ENCODE data around the gene DLGAP3.

Gene DLGAP3

DNA sequence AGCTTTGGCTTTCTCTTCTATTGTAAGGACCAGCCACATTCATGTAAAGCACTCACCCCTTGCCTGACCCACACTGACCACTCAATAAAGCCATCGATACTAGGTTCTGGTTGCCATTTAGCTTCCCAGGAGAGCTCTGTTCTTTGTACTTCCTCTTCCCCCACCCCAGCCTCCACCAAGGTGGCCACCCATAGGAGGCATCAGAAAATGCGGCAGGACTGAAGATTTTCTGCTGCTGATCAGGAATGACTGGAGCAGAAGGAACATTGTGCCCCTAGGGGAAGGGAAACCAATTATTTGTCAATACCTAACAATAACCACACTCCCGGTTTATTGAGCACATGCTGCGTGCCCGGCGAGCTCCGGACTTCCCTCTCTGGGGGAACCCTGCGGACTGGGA, 64.7 kb downstream of the DLGAP3 start:
- DNase-seq: no peak

DNA sequence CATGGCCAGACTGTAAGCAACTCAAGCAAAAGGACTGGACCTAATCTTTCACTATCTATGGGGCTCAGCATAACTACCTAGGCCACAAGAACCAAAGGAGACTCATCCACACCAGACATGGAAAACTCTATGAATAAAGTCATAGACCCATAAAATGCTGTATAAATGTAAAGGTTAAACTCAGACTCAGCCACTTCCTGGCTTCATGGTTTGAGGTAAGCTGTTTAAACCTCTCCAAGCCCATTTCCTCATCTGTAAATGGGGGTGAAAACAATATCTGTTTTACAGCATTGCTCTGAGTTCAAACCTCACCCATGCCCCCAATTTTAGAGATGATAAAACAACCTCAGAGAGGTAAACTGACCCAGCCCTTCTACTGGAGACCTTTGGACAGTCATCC, 65.9 kb downstream of the DLGAP3 start:
- DNase-seq: peak; percentile 26

DNA sequence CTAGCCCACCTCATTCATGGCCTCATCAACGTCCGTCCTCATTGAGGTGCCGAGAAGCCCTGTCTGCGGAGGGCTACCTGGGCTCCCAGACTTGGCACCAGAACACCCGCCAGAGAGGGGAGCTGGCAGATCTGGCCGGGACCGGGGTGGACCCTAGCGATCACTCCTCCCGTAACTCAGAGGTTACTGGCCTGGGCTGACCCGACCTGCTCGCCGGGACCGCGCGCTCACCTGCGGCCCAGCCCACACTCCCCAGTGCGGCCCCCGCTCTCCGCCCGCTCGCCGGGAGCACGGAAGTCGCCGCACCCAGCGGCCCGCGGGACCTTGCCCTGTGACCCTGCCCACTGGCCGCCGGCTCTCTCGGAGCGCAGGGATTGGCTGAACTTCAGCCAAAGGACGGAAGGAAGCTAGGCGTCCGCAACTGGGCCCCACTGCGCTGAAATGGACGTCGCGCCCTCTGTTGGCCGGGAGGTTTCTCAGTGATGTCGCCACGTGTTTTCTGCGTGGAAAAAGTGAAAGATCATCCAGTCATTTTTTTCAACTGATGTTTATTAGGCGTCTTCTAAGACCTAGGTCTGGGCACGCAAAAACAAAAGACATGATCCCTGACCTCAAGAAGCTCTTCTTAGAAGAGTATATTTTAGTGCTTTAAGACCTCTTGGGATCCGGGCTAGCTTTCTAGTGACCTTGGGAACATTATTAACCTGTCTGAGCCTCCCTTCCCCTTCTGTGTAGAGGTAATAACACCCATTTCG, 69.8 kb downstream of the DLGAP3 start, which contains the start of gene SMIM12:
Gene SMIM12, minus strand, starts transcription at position 304 of the 755 bp plus-strand sequence. CDS start 3,772 bp downstream, outside the sequence.
- peak; percentile 94 for DNase-seq

DNA sequence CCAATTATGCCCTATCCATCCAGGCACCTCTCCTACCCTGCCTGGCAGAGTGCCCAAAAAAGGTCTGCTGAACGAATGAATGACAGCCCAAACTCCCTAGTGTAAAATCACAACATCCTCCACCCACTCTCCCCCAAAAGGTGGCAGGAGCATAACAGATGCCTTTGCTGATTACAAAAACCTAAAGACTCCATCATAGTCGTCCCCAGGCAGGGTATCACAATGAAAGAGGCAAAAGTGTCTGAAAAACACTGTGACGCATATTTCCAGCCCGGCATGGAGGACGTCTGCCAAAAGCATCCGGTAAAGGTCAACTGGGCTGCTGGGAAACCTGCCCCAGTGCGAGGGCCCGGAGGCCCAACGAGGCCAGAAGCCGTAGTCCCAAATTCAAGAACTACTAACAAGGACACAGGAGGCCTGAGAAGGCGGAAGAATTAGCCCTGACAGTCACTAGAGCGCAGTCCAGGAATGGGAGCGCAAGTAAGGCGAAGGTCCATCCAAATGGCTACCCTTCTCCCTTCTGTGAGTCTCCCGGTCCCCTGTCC, 70.5 kb downstream of the DLGAP3 start:
- peak; percentile 30 for DNase-seq

DNA sequence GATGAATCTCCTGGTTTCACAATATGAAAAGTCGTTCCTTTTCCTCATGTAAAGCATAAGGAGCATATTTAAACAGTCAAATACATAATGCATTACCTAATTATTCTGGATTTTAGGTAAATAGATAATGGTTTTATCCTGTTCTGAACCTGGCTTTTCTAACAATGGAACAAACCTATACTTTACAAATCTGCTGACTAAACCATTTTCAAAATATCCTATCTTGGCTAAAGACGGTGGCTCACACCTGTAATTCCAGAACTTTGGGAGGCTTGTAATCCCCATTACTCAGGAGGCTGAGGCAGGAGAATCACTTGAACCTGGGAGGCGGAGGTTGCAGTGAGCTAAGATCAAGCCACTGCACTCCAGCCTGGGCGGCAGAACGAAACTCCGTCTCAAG, 72.8 kb downstream of the DLGAP3 start:
- DNase-seq: no peak

DNA sequence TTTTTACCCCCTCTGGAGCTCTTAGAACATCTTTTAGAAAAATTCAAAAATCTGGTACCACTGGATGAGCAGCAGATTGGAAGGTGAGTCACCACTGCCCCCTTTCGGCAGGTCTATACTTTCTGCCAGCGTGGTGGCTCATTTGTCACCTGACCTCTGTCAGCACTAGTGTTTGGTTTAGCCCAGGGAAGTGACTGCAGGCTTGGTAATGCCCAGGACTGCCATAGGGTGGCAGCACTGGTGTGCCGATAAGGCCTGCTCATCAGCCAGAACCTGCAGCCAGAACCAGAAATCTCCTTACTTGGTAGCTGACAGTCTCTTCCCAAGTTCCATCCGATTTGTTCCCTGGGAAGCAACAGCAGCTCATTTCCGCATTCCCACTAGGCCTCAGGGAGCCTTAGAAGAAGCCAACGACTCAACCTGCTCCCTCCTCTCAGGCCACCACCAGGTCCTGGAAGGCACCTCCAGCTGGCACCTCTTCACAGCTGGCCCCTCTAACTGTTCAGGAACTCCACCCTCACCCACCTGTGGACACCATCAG, 76.7 kb downstream of the DLGAP3 start:
- DNase-seq: peak; percentile 91

DNA sequence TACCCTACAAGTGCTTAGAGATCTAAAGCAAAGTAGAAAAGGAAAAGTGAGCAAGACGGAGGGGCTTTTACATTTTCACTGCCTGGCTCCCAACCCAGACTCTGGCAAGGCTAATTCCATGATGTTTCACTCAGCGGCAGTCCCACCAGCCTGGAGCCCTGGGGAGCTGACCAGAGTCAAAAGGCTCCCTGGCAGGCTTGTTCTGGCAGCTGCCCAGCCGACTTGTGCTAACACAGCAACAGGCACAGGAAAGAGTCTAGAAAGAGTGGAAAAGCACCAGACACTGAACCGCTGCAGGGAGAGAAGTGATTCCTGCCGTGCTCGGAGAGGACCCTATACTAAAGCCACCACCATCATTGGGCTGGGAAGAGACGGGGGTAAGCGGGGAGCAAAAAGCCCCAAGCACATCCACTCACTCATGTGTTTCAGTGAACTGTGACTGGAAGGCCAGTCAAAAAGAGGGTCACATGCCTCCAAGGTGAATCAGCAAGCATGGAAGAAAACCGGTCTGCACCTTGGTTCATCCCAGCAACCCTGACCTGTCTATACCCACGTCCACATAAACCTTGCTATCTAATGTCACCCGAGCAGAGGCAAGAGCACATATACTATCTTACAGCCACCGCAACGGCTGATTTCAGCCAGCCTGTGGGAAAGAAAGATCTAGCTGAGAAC, 77.9 kb downstream of the DLGAP3 start:
- DNase-seq: no peak

DNA sequence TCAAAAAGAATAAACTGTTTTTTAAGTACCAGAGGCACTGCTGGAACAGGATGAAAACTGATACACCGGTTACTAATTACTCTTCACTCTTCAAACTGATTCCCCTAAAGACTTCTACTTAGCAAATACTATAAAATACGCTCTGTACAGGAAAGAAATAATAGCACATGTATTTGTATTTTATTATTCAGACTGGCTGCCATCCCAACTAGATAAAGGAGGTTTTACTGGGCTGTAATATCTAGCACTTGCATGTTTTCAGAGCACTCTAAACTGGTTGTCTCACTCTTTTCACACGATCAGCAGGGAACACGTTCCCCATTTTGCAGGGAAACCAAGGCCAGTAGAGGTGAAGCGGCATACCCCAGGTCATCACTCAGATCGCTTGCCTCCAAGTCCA, 79.1 kb downstream of the DLGAP3 start:
- no peak for DNase-seq

DNA sequence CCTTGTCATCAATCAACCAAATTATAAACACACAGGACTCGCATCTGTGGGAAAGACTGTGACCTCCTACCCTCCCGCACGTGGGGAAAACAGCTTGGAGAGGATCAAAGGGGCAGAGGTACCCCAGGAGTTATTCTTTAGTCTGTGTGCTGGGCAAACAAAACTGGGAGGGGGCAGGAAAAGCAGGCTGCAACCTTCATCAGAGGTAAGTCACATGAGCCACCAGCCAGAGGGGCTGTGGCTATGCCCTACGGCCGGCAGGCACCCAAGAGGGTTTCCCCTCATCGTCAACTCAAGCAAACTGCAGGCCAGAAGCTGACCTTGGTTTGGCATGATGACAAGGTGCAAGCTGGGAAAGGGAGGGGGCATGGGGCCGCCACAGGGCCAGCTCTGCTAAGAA, 82.4 kb downstream of the DLGAP3 start:
- no peak for DNase-seq

DNA sequence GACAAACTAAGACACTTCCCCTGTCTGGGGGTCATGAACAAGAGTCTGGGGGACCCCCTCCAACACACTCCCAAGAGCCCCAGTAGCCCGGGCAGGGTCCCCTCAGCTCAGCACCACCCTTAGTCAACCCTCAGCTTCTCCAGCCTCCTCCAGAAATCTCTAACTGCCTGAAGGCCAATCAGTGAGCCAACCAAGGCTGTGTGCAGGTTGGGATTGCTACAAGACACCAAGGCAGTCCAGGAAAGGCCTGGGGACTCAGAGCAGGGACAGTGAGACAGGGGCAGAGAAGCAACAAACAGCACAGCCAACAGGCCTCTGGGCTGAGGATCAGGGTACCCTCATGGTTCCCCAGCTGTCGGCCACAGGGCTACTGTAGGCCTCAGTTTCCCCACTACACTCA, 83.2 kb downstream of the DLGAP3 start:
- no peak for DNase-seq

DNA sequence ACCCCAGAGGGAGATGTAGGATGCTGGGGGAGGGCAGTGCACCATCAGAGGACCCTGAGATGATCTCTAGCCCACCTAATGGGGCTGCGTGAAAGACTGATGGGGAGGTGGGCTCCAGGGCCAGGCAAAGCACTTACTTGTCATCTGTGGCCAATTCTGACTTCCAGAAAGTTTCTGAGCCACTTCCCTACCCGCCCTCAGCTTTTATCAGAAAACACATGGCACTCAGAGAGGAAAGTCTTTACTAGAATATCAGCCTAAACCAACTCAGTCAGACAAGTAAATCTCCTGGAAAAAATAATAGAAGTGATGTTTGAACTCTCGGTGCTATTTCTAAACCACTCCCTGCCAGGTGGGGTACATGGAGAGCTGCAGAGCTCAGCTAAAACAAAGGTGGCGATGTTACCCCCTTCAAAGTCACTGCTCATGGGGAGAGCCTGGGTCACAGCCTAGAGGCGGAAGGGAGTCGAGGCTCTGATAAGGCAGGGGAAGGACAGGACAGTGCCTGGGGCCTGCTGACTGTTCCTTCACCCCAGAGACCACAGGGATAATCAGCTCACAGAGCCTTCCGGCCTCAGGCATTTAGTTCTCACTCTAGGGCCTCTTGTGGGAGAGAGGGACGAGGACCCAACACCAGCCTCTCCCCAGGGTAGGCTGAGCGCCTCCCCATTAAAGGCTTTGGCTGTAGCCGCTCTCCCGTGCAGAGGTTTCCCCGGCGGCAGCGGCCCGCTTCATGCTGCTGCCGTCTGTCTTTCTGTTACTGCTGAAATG, 84.1 kb downstream of the DLGAP3 start:
- no peak for DNase-seq

DNA sequence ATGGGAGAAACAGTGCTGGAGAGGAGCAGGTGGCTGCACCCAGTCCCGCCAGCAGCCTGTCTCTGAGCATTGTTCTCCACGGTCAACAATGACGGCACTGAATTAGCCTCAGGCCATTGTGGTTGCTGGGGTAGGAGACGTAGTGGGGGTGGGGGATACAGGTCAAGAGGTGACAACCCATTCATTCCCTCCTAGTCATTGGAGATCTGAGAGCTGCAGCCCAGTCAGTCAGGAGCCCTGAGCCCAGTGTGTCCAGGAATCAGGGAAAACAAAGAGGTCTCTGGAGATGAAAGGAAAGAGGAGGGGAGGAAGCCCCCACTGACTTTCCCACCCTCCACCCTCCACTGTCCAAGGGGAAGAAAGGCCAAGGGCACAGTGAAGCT, 85.2 kb downstream of the DLGAP3 start:
- no peak for DNase-seq

DNA sequence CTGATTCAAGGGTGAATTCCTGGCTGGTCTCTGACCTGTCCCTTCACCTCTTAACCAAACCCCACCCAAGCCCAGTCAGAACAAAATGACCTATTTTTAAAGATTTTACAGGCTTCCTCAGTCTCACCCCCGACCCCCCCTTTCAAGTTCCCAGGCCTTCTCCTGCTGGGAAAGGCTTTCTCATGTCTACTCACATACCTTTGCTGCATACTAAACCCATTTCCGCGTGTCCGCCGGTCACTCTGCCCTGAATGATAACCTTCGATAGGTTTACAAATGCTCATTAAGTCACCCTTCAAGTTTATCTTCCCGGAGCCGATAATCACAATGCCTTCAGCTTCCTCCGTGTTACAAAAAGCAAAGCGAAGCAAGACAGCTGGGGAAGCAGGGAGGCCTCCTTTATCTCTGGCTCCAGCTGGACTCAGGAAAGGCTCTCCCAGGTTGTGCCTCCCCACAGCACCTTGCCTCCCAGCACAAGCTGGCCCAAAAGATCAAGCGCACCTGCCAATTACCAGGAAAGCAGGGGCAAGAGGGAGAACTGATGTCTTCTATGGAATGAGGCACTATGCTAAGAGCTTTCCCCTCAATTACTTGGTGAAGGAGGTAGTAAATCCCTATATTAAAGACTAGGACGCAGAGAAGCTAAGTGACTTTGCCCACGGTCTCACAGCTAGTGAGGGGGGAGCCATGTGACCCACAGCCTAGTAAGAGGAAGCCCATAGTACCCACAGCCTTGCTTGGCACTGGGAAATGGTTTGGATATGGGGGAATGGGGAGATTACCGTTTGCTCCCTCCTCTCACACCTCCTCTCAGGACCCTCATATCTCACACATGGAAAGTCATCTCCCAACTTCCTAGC, 85.8 kb downstream of the DLGAP3 start:
- DNase-seq: no peak

DNA sequence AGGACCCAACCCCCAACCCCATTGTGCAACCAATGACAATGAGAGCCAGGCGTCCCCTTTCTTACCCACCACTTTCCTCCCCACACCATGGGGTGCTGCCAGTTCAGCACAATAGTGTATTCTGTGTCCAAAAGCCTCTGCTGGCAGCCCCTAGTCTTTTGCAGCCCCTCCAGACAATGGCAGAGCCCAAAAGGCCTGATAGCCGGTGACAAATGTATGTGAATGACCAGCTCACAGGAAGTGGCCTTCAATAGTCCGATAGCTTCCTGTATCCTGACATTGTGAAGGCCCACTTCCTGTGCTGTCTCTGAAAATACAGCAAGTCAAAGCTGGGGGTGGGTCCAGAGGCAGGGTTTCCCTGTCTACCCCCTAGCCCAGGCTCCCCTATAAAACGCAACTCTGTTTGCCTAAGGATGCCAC, 86.5 kb downstream of the DLGAP3 start:
- no peak for DNase-seq

DNA sequence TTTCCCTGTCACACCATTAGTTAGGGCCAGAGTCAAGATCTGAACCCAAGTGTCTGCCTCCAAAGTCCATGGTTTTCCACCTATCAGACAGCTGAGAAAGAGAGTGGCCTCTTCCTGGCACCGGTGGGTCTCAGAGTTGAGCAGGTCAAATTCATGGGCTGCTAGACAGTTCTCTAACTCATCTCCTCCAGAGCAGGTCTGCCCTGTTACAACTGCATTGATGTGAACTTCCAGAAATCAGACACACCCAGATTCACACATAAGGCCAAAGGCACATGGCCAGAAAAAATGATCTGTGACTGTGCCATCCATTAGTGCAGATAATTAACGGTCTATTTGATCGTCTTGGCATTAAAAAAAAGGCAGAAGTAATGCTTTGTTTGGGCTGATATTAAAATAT, 87.4 kb downstream of the DLGAP3 start:
- DNase-seq: no peak

DNA sequence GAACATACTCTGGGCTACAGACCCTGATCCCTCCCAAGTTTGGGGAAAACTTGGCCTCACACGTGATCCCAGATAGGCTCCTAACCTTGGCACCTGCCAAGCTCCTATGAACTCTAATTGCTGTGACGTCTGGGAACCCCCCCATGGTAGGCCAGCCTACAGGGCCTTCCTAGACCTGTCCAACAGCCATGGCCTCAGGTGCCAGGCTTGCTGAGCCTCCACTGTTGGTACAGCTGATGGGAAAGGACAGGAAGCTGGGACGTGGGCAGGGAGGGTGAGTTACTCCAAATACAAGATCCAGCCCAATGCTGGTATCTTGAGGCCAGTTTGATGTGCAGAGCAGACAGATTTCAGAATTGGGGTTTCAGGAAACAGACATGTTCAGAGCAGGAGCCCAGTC, 89.0 kb downstream of the DLGAP3 start:
- no peak for DNase-seq

DNA sequence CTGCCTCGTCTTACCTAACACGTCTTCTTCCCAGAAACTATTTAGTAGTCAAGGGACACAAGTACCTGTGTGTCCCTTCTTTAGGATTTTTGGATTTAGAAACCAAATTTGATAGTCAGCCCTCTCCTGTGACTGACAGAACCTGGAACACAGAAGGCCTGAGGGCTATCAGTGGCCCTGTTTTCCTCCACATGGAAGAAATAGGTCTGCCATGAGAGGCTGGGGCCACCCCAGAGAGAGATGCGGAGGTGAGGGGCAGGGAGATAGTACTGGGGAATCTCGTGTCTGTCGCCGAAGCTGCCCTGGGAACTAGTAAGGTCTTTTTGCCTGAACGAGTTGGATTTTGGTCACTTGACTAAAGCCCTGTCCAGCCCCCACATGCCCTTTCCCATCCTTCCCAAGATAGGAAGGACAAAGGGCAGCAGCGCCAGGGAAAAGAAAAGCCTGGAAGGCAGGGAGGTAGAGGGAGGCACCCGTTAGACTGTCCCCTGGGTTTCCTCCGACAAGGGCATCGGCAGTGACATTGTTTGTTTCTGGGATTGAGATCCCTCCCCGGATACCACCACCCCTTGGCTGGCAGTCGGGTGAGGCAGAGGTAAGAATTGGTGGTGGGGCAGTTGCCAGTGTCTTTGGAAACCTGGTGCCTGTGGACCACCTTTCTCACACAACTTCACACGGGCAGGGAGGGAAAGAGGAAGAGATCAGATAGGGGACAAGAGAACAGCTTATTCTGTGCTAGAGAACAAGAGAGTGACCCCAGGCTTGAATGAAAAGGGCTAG, 89.7 kb downstream of the DLGAP3 start:
- DNase-seq: no peak

DNA sequence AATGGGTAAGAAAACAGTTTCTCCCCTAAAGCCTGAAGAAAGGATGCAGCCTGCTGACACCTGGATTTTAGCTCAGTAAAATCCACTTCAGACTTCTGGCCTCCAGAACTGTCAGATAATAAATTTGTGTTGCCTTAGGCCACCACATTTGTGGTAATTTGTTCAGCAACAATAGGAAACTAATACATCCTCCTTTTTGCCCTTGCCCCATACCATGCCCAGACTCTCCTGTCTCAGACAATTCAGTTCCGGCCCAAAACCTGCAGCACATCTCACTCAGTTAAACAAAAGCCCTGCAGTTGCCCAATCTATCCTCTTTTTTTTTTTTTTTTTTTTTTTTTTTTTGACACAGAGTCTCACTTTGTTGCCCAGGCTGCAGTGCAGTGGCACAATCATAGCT, 95.7 kb downstream of the DLGAP3 start:
- no peak for DNase-seq

DNA sequence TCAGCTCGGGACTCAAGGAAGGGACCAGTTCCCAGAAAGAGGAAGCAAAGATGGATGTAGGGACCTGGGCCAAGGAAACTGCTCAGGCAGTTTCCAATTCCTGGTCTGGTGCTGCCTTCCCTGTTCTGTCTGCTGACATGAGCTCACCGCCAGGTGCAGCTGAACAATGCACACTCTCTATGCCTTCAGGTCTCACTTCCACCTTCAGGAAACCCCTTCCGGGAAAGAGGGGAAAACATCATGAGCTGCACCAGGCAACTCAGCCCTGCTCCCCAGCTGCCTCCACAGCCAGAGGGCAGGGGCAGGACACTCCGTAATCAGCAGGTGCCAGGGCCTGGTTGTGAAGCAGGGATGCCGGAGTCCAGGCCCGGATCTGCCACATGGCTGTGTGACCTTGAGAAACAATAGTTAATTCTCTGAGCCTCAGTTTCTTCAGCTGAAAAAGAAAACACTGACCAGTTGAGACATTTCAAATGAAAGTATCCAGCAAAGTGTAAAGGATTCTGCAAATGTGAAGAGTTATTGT, 97.7 kb downstream of the DLGAP3 start:
- no peak for DNase-seq

DNA sequence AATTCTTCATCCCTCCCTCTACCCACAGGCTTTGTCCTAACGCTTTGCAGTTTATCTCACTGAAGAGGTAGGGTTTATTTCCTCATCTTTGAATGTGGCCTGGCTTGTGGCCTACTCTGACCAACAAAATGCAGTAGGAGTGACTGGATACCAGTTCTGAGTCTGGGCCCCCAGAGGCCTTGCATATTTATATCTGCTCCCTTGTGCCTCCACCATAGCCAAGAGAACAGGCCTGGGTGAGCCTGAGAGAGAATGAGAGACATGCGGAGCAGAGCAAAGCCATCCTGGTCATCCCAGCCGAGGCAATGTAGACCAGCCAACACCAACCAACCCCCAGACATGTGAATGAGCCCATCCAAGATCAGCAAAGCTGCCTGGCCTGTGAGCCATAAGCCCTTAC, 100.2 kb downstream of the DLGAP3 start:
- no peak for DNase-seq

DNA sequence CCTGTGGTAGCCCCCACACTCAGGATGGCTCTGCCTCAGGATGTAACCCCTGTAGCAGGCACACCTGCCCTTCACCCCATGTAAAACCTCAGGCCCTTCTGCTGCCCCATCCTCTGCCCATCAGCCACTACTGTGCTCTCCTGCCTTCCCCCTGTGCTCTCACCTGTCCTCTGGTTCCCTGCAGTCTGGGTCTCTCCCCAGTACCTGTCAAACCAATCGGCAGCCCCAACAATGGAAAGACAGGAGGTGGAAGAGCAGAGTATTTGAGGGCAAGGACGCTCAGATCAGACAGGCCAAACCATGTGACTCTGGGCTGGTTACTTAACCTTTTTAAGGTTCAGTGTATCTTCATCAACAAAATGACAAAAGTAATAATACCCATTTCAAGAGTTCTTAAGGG, 100.8 kb downstream of the DLGAP3 start:
- DNase-seq: no peak

Data from CD4-positive, alpha-beta T cell treated with Interleukin-4 for 4 hours (primary cell).